GM23338 (cell line): ENCODE measurements around the gene STON1. TPM values are rescaled to one million over a fixed set of nuclear protein-coding genes. Genes with fewer than 3 reads are reported as not detected.

ENCODE experiments used
- ATAC-seq: fragments of 200-7000 bp; cut with Tn5 transposase; 3 replicates; pipeline ENCODE4 v1.9.1; 2020
- DNase-seq: peaks from one replicate; pipeline ENCODE4 v3.0.0-alpha.2; 2015; ENCODE audit warnings: low spot score
- H2AFZ ChIP-seq: fragments of 200-600 bp; sonication (generic); 2 replicates; pipeline ENCODE4 v1.8.0; 2016; ENCODE audit warnings: antibody characterized with exemption, mild to moderate bottlenecking, moderate library complexity
- H3F3A ChIP-seq: fragments of 200-600 bp; sonication (generic); replicated peaks from 2 replicates; pipeline ENCODE4 v1.8.0; 2017; ENCODE audit warnings: antibody characterized with exemption, mixed run types, low read depth
- H3K27ac ChIP-seq: fragments of 200-600 bp; sonication (generic); 2 replicates; pipeline ENCODE4 v1.6.1; 2016; ENCODE audit warnings: low read depth
- H3K27me3 ChIP-seq: fragments of 200-600 bp; sonication (generic); 2 replicates; pipeline ENCODE4 v1.8.0; 2016; ENCODE audit warnings: mild to moderate bottlenecking, mixed run types, moderate library complexity; ENCODE audit not compliant: insufficient read depth
- H3K36me3 ChIP-seq: fragments of 200-600 bp; sonication (generic); 2 replicates; pipeline ENCODE4 v1.8.0; 2016; ENCODE audit warnings: mild to moderate bottlenecking; ENCODE audit not compliant: insufficient read depth
- H3K4me1 ChIP-seq: fragments of 200-600 bp; sonication (generic); 2 replicates; pipeline ENCODE4 v1.8.0; 2016; ENCODE audit warnings: mild to moderate bottlenecking, moderate library complexity; ENCODE audit not compliant: insufficient read depth
- H3K4me2 ChIP-seq: fragments of 200-600 bp; sonication (generic); 2 replicates; pipeline ENCODE4 v1.7.1; 2017; ENCODE audit warnings: mixed run types
- H3K4me3 ChIP-seq: fragments of 200-600 bp; sonication (generic); 2 replicates; pipeline ENCODE4 v1.6.1; 2016; ENCODE audit warnings: mixed run types
- H3K79me2 ChIP-seq: fragments of 200-600 bp; sonication (generic); replicated peaks from 2 replicates; pipeline ENCODE4 v1.8.0; 2017; ENCODE audit warnings: mild to moderate bottlenecking; ENCODE audit not compliant: insufficient read depth
- H3K9me2 ChIP-seq: fragments of 200-600 bp; sonication (generic); 2 replicates; pipeline ENCODE4 v1.8.0; 2017; ENCODE audit not compliant: insufficient read depth
- H4K20me1 ChIP-seq: fragments of 200-600 bp; sonication (generic); replicated peaks from 2 replicates; pipeline ENCODE4 v1.8.0; 2017; ENCODE audit warnings: mild to moderate bottlenecking; ENCODE audit not compliant: insufficient read depth
- H3K27ac Mint-ChIP-seq: 2 replicates; pipeline ENCODE4 v1.8.0; 2020; ENCODE audit warnings: inconsistent platforms, mild to moderate bottlenecking, moderate library complexity, mixed read lengths
- H3K27me3 Mint-ChIP-seq: 3 replicates; pipeline ENCODE4 v1.8.0; 2022; ENCODE audit warnings: low read depth, mild to moderate bottlenecking, moderate library complexity, mixed read lengths, inconsistent platforms; ENCODE audit not compliant: insufficient read depth, poor library complexity
- H3K36me3 Mint-ChIP-seq: 3 replicates; pipeline ENCODE4 v1.8.0; 2021; ENCODE audit warnings: low read depth, mild to moderate bottlenecking, inconsistent platforms, moderate library complexity, mixed read lengths
- H3K4me1 Mint-ChIP-seq: 3 replicates; pipeline ENCODE4 v1.8.0; 2020; ENCODE audit warnings: mild to moderate bottlenecking, inconsistent platforms, mixed read lengths
- H3K4me3 Mint-ChIP-seq: 3 replicates; pipeline ENCODE4 v1.8.0; 2021; ENCODE audit warnings: moderate library complexity, mild to moderate bottlenecking, inconsistent platforms, mixed read lengths
- H3K9me3 Mint-ChIP-seq: 3 replicates; pipeline ENCODE4 v1.8.0; 2020; ENCODE audit warnings: moderate library complexity, mild to moderate bottlenecking, inconsistent platforms, mixed read lengths
- EZH2phosphoT487 ChIP-seq: fragments of 200-600 bp; sonication (generic); IDR thresholded peaks from one replicate; pipeline ENCODE4 v1.8.1; 2018; ENCODE audit warnings: antibody characterized with exemption; ENCODE audit not compliant: unreplicated experiment
- JUNB ChIP-seq: IDR thresholded peaks from one replicate; pipeline ENCODE4 v1.6.1; 2016; ENCODE audit warnings: antibody characterized with exemption; ENCODE audit not compliant: unreplicated experiment
- NANOG ChIP-seq: IDR thresholded peaks from 2 replicates; pipeline ENCODE4 v1.6.1; 2016; ENCODE audit warnings: antibody characterized with exemption, borderline replicate concordance
- ZNF462 ChIP-seq: fragments of 250-450 bp; sonication (Bioruptor Pico); IDR thresholded peaks from 2 replicates; pipeline ENCODE4 v1.5.0; 2020; ENCODE audit warnings: mild to moderate bottlenecking, moderate library complexity
- polyA plus RNA-seq: library from polyadenylated mRNA; unstranded; fragments of >200 nt; fragmentation: Nextera tagmentation; extraction: Ambion mirVana; gene quantifications from 2 replicates; pipeline ENCODE4 v1.2.1, GENCODE V29; 2016
- total RNA-seq: library from RNA; depleted of rRNA; stranded (reverse); fragments of >200 nt; shearing (Covaris generic); gene quantifications from 2 replicates; pipeline ENCODE4 v1.2.3, GENCODE V29; 2014
- TF ChIP-seq, protein P1 (sequence below): IDR thresholded peaks from 2 replicates; pipeline ENCODE4 v1.6.1; 2016; ENCODE audit warnings: antibody characterized with exemption
- TF ChIP-seq, protein P2 (sequence below), 2 experiments: fragments of 200-600 bp in 1 of 2; sonication (generic) in 1 of 2; conservative IDR thresholded peaks; 2 replicates each; pipeline versions ENCODE4 v1.5.1 to v1.6.1; 2016 to 2017; ENCODE audit warnings: antibody characterized with exemption in 2 of 2, low read depth in 2 of 2, mild to moderate bottlenecking in 2 of 2, moderate library complexity in 1 of 2

Gene STON1
- total and polyA plus RNA-seq, 2 experiments from 2014 or later = 5.4 to 14.4 TPM

GRCh38 chr2:48515513-48515985, 14.4 kb upstream of the STON1 start:
- Mint-ChIP-seq H3K4me3 (no peak overlapping the region), H3K36me3 (peaks cover 44% of the 10 kb centered on the region), H3K27ac (no peak overlapping the region; the same call in 1 of the 2 replicates), H3K9me3 (no peaks in the 10 kb centered on the region), H3K4me1 (peaks cover 17% of the 10 kb centered on the region), H3K27me3 (peaks cover 5% of the 10 kb centered on the region)
- H3K79me2 ChIP-seq = no peaks in the 10 kb centered on the region; the same call in 1 of the 2 replicates
- H3K27me3 ChIP-seq = no peaks in the 10 kb centered on the region
- TF ChIP-seq NANOG (no peak), EZH2phosphoT487 (no peak), ZNF462 (CRISPR knock-in tag) (no peak), JUNB (no peak)
- TF ChIP-seq, protein P1, sequence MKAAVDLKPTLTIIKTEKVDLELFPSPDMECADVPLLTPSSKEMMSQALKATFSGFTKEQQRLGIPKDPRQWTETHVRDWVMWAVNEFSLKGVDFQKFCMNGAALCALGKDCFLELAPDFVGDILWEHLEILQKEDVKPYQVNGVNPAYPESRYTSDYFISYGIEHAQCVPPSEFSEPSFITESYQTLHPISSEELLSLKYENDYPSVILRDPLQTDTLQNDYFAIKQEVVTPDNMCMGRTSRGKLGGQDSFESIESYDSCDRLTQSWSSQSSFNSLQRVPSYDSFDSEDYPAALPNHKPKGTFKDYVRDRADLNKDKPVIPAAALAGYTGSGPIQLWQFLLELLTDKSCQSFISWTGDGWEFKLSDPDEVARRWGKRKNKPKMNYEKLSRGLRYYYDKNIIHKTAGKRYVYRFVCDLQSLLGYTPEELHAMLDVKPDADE = no peak
- TF ChIP-seq, protein P2, sequence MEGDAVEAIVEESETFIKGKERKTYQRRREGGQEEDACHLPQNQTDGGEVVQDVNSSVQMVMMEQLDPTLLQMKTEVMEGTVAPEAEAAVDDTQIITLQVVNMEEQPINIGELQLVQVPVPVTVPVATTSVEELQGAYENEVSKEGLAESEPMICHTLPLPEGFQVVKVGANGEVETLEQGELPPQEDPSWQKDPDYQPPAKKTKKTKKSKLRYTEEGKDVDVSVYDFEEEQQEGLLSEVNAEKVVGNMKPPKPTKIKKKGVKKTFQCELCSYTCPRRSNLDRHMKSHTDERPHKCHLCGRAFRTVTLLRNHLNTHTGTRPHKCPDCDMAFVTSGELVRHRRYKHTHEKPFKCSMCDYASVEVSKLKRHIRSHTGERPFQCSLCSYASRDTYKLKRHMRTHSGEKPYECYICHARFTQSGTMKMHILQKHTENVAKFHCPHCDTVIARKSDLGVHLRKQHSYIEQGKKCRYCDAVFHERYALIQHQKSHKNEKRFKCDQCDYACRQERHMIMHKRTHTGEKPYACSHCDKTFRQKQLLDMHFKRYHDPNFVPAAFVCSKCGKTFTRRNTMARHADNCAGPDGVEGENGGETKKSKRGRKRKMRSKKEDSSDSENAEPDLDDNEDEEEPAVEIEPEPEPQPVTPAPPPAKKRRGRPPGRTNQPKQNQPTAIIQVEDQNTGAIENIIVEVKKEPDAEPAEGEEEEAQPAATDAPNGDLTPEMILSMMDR (conservative IDR thresholded peaks at IDR 0.05; ENCODE audit: low read depth in 2 of 2) = no peak
- H3K4me2 ChIP-seq = no peak overlapping the region
- H3K4me1 ChIP-seq = peaks cover 3% of the 10 kb centered on the region
- peaks cover 18% of the 10 kb centered on the region; the same call in 1 of the 2 replicates for H3K36me3 ChIP-seq
- H3K4me3 ChIP-seq = no peak overlapping the region
- DNase-seq (no peak), ATAC-seq (no peak)
- H3K27ac ChIP-seq = peak overlapping the region; percentile 50; the same call in 1 of the 2 replicates
- no peaks in the 10 kb centered on the region for H3K9me2 ChIP-seq
- no peaks in the 10 kb centered on the region for H3F3A ChIP-seq
- H2AFZ ChIP-seq = no peak overlapping the region
- H4K20me1 ChIP-seq = no peaks in the 10 kb centered on the region
